Natural killer cell (primary cell): ENCODE measurements around the gene RALBP1. TPM values are rescaled to one million over a fixed set of nuclear protein-coding genes. Genes with fewer than 3 reads are reported as not detected.
A peak's percentile ranks its signal among the peaks of the same experiment; 100 is the strongest.

Experiments
- ATAC-seq, 3 donors: fragments of 150-1000 bp in 2 of 3; fragments of 200-7000 bp in 1 of 3; cut with Tn5 transposase; 1 replicate in 1 of 3; 2 replicates in 2 of 3; pipeline ENCODE4 v1.10.0; 2021; ENCODE audit warnings: mild to moderate bottlenecking in 2 of 3, moderate library complexity in 2 of 3
- DNase-seq, 2 donors: peaks; one replicate each; pipeline versions ENCODE4 v3.0.0 to v3.0.0-alpha.2; 2013 to 2021; ENCODE audit warnings: mixed read lengths in 1 of 2
- H3K27ac ChIP-seq: one replicate; pipeline ENCODE4 v1.5.1; 2013; ENCODE audit warnings: mild to moderate bottlenecking, low read length
- H3K27me3 ChIP-seq: one replicate; pipeline ENCODE4 v1.6.1; 2013; ENCODE audit warnings: low read length; ENCODE audit not compliant: control insufficient read depth, insufficient read depth
- H3K36me3 ChIP-seq: one replicate; pipeline ENCODE4 v1.6.1; 2013; ENCODE audit warnings: low read length; ENCODE audit not compliant: control insufficient read depth, insufficient read depth
- H3K4me1 ChIP-seq: one replicate; pipeline ENCODE4 v1.6.1; 2013; ENCODE audit warnings: low read length; ENCODE audit not compliant: control insufficient read depth, insufficient read depth
- H3K4me3 ChIP-seq: one replicate; pipeline ENCODE4 v1.5.1; 2013; ENCODE audit warnings: low read length
- H3K9me3 ChIP-seq: one replicate; pipeline ENCODE4 v1.6.1; 2013; ENCODE audit warnings: low read length; ENCODE audit not compliant: control insufficient read depth, insufficient read depth
- H3K27ac Mint-ChIP-seq, 2 donors: one replicate each; pipeline ENCODE4 v1.8.0; 2022; ENCODE audit warnings: mild to moderate bottlenecking in 2 of 2, mixed read lengths in 2 of 2, moderate library complexity in 1 of 2
- H3K27me3 Mint-ChIP-seq, 2 donors: one replicate each; pipeline ENCODE4 v1.8.0; 2022; ENCODE audit warnings: low read depth in 2 of 2, mixed read lengths in 2 of 2
- H3K36me3 Mint-ChIP-seq: one replicate; pipeline ENCODE4 v1.8.0; 2022; ENCODE audit warnings: mixed read lengths
- H3K4me1 Mint-ChIP-seq, 2 donors: one replicate each; pipeline ENCODE4 v1.8.0; 2022; ENCODE audit warnings: mixed read lengths in 2 of 2
- H3K4me3 Mint-ChIP-seq: one replicate; pipeline ENCODE4 v1.8.0; 2022; ENCODE audit warnings: mild to moderate bottlenecking, moderate library complexity, mixed read lengths
- H3K9me3 Mint-ChIP-seq, 2 donors: one replicate each; pipeline ENCODE4 v1.8.0; 2022; ENCODE audit warnings: mixed read lengths in 2 of 2
- WGBS: methylation state at CpG from one replicate; pipeline ENCODE4 v1.1.7; 2013; ENCODE audit warnings: missing lambda C conversion rate; ENCODE audit not compliant: insufficient coverage; 5-methylcytosine and 5-hydroxymethylcytosine counted together
- intact Hi-C: fragments of 100-400 bp; cut with micrococcal nuclease; formaldehyde crosslinking; loops from one replicate; pipeline ENCODE4 v1.14.2; 2022
- total RNA-seq, 4 donors: library from RNA; stranded (reverse); fragments of 120-200 nt in 1 of 4; gene quantifications; one replicate each; pipeline versions ENCODE4 v1.2.3 to v1.2.4, GENCODE V29; 2013 to 2022
- TF ChIP-seq, protein P1 (sequence below): fragments of 200-600 bp; IDR thresholded peaks from one replicate; pipeline ENCODE4 v1.8.0; 2022; ENCODE audit warnings: antibody characterized with exemption

RALBP1 gene
- total RNA-seq, 3 donors from 2014 or later (not counting 1 experiment from before 2014, with no cell fraction given), result 27.3 to 40.0 (median 33.4) TPM

DNA sequence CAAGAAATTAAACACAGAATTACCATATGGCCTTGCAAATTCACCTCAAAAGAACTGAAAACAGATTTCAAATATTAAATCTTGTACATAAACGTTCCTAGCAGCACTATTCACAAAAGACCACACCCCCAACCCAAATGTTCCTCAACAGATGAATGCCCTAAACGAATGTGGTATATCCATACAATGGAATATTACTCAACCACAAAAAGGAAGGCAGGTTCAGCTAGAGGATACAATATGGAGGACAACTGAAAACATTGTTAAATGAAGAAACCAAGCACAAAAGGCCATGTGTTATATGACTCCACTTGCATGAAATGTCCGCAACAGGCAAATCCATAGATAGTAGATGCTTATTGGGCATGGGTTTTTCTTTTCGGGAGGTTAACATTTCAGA, 77.3 kb downstream of the RALBP1 start:
- ATAC-seq (no peak), DNase-seq (no peak)
- no peak overlapping the region for H3K4me3 ChIP-seq
- no peak overlapping the region for H3K27ac Mint-ChIP-seq
- no peaks in the 10 kb centered on the region for H3K4me1 ChIP-seq
- H3K27me3 ChIP-seq, result no peaks in the 10 kb centered on the region
- H3K36me3 Mint-ChIP-seq, result peaks cover 34% of the 10 kb centered on the region
- no peaks in the 10 kb centered on the region for H3K9me3 Mint-ChIP-seq
- H3K36me3 ChIP-seq, result peaks cover 68% of the 10 kb centered on the region
- no peaks in the 10 kb centered on the region for H3K9me3 ChIP-seq
- H3K27ac ChIP-seq, result no peak overlapping the region
- H3K4me1 Mint-ChIP-seq, result peaks cover 0 to 10% of the 10 kb centered on the region in 2 donors
- WGBS, result 97% methylated on average over 4 of the region's 4 CpGs
- intact Hi-C loops, result no loop called here
- no peak overlapping the region for H3K4me3 Mint-ChIP-seq
- H3K27me3 Mint-ChIP-seq, result no peaks in the 10 kb centered on the region
- TF ChIP-seq, protein P1, sequence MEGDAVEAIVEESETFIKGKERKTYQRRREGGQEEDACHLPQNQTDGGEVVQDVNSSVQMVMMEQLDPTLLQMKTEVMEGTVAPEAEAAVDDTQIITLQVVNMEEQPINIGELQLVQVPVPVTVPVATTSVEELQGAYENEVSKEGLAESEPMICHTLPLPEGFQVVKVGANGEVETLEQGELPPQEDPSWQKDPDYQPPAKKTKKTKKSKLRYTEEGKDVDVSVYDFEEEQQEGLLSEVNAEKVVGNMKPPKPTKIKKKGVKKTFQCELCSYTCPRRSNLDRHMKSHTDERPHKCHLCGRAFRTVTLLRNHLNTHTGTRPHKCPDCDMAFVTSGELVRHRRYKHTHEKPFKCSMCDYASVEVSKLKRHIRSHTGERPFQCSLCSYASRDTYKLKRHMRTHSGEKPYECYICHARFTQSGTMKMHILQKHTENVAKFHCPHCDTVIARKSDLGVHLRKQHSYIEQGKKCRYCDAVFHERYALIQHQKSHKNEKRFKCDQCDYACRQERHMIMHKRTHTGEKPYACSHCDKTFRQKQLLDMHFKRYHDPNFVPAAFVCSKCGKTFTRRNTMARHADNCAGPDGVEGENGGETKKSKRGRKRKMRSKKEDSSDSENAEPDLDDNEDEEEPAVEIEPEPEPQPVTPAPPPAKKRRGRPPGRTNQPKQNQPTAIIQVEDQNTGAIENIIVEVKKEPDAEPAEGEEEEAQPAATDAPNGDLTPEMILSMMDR, result no peak

DNA sequence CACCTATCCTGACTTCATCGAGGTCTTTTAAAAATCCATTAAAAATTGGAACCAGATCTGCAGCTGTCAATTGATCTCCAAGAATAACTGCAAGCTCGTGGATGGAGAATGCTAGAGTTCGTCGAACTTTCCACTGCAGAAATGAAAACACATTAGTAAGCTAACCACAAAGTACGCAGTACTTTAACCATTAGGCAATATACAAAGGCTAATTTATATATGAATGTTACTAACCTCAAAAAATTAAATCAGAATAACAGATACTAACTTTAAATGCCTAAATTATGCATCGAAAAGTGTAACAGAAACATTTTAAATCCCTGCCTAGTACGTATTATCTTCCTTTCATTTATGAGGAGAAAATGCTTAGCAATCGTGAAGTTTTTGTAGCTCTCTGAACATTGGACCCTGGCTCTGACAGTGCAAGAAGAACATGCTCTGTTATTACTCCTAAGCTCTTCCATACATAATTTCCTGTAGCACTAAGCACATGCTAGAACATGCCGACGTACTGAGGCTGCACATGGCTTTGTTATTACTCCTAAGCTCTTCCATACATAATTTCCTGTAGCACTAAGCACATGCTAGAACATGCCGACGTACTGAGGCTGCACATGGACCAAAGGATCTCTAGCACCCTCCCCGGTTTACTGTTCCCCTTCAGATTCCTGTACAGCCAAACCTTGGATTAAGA, 82.1 kb downstream of the RALBP1 start:
- Mint-ChIP-seq H3K27me3 (no peaks in the 10 kb centered on the region), H3K9me3 (no peaks in the 10 kb centered on the region), H3K36me3 (peaks cover 28% of the 10 kb centered on the region), H3K4me1 (peaks cover 0 to 4% of the 10 kb centered on the region in 2 donors), H3K4me3 (no peak overlapping the region), H3K27ac (peak overlapping the region in 1 of 2 donors; percentile 14)
- Histone ChIP-seq H3K4me1 (no peaks in the 10 kb centered on the region), H3K36me3 (peaks cover 68% of the 10 kb centered on the region), H3K4me3 (no peak overlapping the region), H3K9me3 (no peaks in the 10 kb centered on the region), H3K27me3 (no peaks in the 10 kb centered on the region), H3K27ac (no peak overlapping the region)
- DNase-seq (no peak), ATAC-seq (no peak)
- TF ChIP-seq, protein P1, result no peak
- over 99% methylated on average over 13 of the region's 13 CpGs for WGBS
- intact Hi-C loops, result no loop called here

DNA sequence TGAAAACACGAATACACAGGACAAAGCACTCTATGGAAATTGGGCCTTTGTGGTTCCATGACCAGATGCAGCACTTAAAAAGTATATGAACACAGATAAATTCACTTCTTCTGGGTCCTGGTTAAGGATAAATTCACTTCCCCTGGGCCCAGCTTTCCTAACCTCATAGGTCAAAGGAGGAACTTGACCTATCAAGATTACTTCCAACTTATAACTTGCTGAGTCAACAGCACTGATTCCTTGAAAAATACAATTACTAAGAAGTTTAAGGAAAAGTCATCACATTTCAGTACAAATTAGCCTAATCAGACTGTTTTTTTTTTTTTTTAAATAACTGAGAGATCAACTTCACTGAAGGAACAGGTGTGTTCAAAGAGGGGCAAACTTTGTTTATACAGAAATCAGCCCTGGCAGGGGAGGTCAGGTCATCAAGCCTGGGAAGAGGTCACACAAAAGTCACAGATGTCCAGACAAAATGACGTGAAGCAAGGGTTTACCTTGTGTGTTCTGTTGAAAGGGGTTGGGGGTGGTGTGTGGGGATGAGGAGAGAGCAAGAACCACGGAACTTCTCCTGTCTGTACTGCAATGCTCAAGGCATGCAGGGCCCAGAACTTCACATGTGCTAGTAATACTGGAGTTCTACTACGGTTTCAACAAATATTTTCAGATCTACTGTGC, 83.2 kb downstream of the RALBP1 start:
- 98% methylated on average over 3 of the region's 4 CpGs for WGBS
- no peak for ATAC-seq
- Mint-ChIP-seq H3K27me3 (no peaks in the 10 kb centered on the region), H3K9me3 (no peaks in the 10 kb centered on the region), H3K27ac (peak overlapping the region in 1 of 2 donors; percentile 14), H3K4me1 (peaks cover 0 to 4% of the 10 kb centered on the region in 2 donors), H3K4me3 (no peak overlapping the region), H3K36me3 (peaks cover 23% of the 10 kb centered on the region)
- DNase-seq, result no peak
- Histone ChIP-seq H3K4me1 (no peaks in the 10 kb centered on the region), H3K4me3 (no peak overlapping the region), H3K27ac (no peak overlapping the region), H3K36me3 (peaks cover 66% of the 10 kb centered on the region), H3K9me3 (no peaks in the 10 kb centered on the region), H3K27me3 (no peaks in the 10 kb centered on the region)
- intact Hi-C loops, result no loop called here
- TF ChIP-seq, protein P1, result no peak
